Suprapubic skin (tissue), 4 donors: ENCODE results near the gene TMEM187.

Experiments
- EP300 ChIP-seq: sonication (generic); formaldehyde crosslinking; IDR thresholded peaks from one replicate; pipeline ENCODE4 v1.6.1; 2017; ENCODE audit warnings: antibody characterized with exemption
- POLR2A ChIP-seq, 2 donors: fragments of 450-650 bp; IDR thresholded peaks; one replicate each; pipeline ENCODE4 v1.6.1; 2017; ENCODE audit warnings: antibody characterized with exemption in 2 of 2, mild to moderate bottlenecking in 2 of 2, moderate library complexity in 2 of 2
- POLR2AphosphoS5 ChIP-seq, 3 donors: sonication (generic); formaldehyde crosslinking; IDR thresholded peaks; one replicate each; pipeline ENCODE4 v1.6.1; 2017; ENCODE audit warnings: antibody characterized with exemption in 3 of 3
- TF ChIP-seq, protein P1 (sequence below), 2 donors: fragments of 200-600 bp in 1 of 2; fragments of 450-650 bp in 1 of 2; sonication (generic) in 1 of 2; IDR thresholded peaks; one replicate each; pipeline ENCODE4 v1.5.1; 2016 to 2019; ENCODE audit warnings: antibody characterized with exemption in 2 of 2, mild to moderate bottlenecking in 1 of 2, moderate library complexity in 1 of 2

DNA sequence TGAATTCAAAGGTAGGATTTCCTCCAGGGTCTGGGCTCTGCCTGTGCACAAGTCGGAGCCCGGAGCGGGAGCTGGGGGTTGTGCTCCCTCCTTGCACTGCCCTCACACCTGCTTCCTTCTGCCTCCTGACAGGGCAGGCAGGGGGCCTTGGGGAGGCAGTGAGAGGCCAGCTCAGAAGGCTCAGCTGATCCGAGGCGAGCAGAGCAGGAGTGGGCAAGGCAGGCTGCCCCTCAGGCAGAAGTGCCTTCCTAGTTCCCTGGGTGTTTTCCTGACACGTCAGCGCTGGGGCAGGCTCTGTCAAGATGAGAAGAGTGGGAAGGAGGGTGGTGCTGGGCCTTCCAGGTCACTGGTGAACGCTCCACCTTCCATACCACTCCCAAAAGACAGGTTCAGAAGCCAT lies 52.7 kb downstream of the TMEM187 start:
- TF ChIP-seq, protein P1, sequence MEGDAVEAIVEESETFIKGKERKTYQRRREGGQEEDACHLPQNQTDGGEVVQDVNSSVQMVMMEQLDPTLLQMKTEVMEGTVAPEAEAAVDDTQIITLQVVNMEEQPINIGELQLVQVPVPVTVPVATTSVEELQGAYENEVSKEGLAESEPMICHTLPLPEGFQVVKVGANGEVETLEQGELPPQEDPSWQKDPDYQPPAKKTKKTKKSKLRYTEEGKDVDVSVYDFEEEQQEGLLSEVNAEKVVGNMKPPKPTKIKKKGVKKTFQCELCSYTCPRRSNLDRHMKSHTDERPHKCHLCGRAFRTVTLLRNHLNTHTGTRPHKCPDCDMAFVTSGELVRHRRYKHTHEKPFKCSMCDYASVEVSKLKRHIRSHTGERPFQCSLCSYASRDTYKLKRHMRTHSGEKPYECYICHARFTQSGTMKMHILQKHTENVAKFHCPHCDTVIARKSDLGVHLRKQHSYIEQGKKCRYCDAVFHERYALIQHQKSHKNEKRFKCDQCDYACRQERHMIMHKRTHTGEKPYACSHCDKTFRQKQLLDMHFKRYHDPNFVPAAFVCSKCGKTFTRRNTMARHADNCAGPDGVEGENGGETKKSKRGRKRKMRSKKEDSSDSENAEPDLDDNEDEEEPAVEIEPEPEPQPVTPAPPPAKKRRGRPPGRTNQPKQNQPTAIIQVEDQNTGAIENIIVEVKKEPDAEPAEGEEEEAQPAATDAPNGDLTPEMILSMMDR (IDR thresholded peaks at IDR 0.05), result no peak
- TF ChIP-seq POLR2A (IDR thresholded peaks at IDR 0.05) (no peak), EP300 (no peak), POLR2AphosphoS5 (IDR thresholded peaks at IDR 0.05) (no peak)
